Neural crest cell (in vitro differentiated cells): ENCODE measurements around the gene PRKG1. TPM values are rescaled to one million over a fixed set of nuclear protein-coding genes. Genes with fewer than 3 reads are reported as not detected.

Experiments used
- DNase-seq: peaks from one replicate; pipeline ENCODE4 v3.0.0; 2021; ENCODE audit warnings: low read depth, mixed read lengths, low spot score
- H3K27ac Mint-ChIP-seq: one replicate; pipeline ENCODE4 v1.8.0; 2021; ENCODE audit warnings: mild to moderate bottlenecking, mixed read lengths; ENCODE audit not compliant: unreplicated experiment
- H3K27me3 Mint-ChIP-seq: 2 replicates; pipeline ENCODE4 v1.8.0; 2021; ENCODE audit warnings: low read depth, mild to moderate bottlenecking, mixed read lengths
- H3K36me3 Mint-ChIP-seq: 2 replicates; pipeline ENCODE4 v1.8.0; 2021; ENCODE audit warnings: low read depth, mild to moderate bottlenecking, mixed read lengths
- H3K4me1 Mint-ChIP-seq: 2 replicates; pipeline ENCODE4 v1.8.0; 2021; ENCODE audit warnings: mixed read lengths
- H3K4me3 Mint-ChIP-seq: one replicate; pipeline ENCODE4 v1.8.0; 2021; ENCODE audit warnings: mild to moderate bottlenecking, mixed read lengths
- H3K9me3 Mint-ChIP-seq: 2 replicates; pipeline ENCODE4 v1.8.0; 2021; ENCODE audit warnings: mixed read lengths
- CTCF ChIP-seq: fragments of 200-600 bp; sonication (generic); conservative IDR thresholded peaks from 2 replicates; pipeline ENCODE4 v1.5.0; 2021; ENCODE audit warnings: antibody characterized with exemption, mild to moderate bottlenecking
- total RNA-seq: library from RNA; stranded (reverse); gene quantifications from 2 replicates; pipeline ENCODE4 v1.2.1, GENCODE V29; 2021

Gene PRKG1
- total RNA-seq, 1 donor from 2014 or later: 4.4 TPM

- DNase-seq: no peak
- Mint-ChIP-seq H3K27me3 (no peaks in the 10 kb centered on the region), H3K36me3 (no peaks in the 10 kb centered on the region), H3K9me3 (no peaks in the 10 kb centered on the region), H3K4me3 (no peak overlapping the region), H3K27ac (no peak overlapping the region), H3K4me1 (no peaks in the 10 kb centered on the region)
- no peak for TF ChIP-seq CTCF
Observed at GRCh38 chr10:51544933-51545332, 470.6 kb downstream of the PRKG1 start.

GRCh38 chr10:51547941-51548340, 473.7 kb downstream of the PRKG1 start:
- H3K4me1 Mint-ChIP-seq: no peaks in the 10 kb centered on the region
- H3K27ac Mint-ChIP-seq: no peak overlapping the region
- DNase-seq: no peak
- no peaks in the 10 kb centered on the region for H3K9me3 Mint-ChIP-seq
- no peaks in the 10 kb centered on the region for H3K27me3 Mint-ChIP-seq
- no peak for TF ChIP-seq CTCF
- H3K36me3 Mint-ChIP-seq: no peaks in the 10 kb centered on the region
- H3K4me3 Mint-ChIP-seq: no peak overlapping the region

GRCh38 chr10:51552879-51553278, 478.6 kb downstream of the PRKG1 start:
- no peak for DNase-seq
- Mint-ChIP-seq H3K27ac (no peak overlapping the region), H3K4me3 (no peak overlapping the region), H3K4me1 (no peaks in the 10 kb centered on the region), H3K36me3 (no peaks in the 10 kb centered on the region), H3K9me3 (peaks cover 5% of the 10 kb centered on the region), H3K27me3 (no peaks in the 10 kb centered on the region)
- TF ChIP-seq CTCF: no peak

GRCh38 chr10:51564896-51565510, 490.7 kb downstream of the PRKG1 start:
- DNase-seq: no peak
- Mint-ChIP-seq H3K27me3 (no peaks in the 10 kb centered on the region), H3K36me3 (no peaks in the 10 kb centered on the region), H3K9me3 (no peaks in the 10 kb centered on the region), H3K4me3 (peak overlapping the region; percentile 54), H3K27ac (peak overlapping the region; percentile 90), H3K4me1 (peaks cover 19% of the 10 kb centered on the region)
- no peak for TF ChIP-seq CTCF

GRCh38 chr10:51567271-51567670, 493.0 kb downstream of the PRKG1 start:
- Mint-ChIP-seq H3K27me3 (no peaks in the 10 kb centered on the region), H3K4me1 (peaks cover 19% of the 10 kb centered on the region), H3K9me3 (no peaks in the 10 kb centered on the region), H3K4me3 (no peak overlapping the region), H3K27ac (no peak overlapping the region), H3K36me3 (no peaks in the 10 kb centered on the region)
- TF ChIP-seq CTCF: no peak
- DNase-seq: no peak
